HG03135 (cell line): ENCODE data around the gene ANKS1B.

ENCODE experiments used
- ATAC-seq: cut with Tn5 transposase; IDR thresholded peaks from one replicate; pipeline ENCODE4 v1.9.1; 2021; ENCODE audit warnings: mild to moderate bottlenecking, moderate library complexity; ENCODE audit not compliant: unreplicated experiment

The ANKS1B gene

GRCh38 chr12:99486277-99486676, 498.5 kb downstream of the ANKS1B start:
- no peak for ATAC-seq

GRCh38 chr12:99479149-99479548, 505.6 kb downstream of the ANKS1B start:
- no peak for ATAC-seq

DNA sequence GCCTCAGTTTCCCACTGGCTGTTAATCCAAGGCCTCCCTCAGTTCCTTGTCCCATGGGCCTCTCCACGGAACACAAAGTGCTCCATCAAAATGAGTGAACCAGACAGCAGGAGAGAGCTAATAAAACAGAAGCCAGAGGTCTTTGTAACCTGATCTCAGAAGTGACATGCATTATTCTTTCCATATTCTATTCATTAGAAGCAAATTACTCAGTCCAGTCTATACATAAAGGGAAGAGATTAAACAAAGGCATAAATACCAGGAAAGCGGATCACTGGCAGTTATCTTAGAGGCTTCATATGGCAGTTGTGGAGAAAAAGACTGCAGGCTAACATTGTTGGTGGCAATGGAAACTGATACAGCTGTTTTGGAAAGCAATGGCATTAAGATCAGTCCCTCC, 507.8 kb downstream of the ANKS1B start:
- ATAC-seq, result no peak

GRCh38 chr12:99455350-99456035, 529.2 kb downstream of the ANKS1B start:
- ATAC-seq, result no peak

- peak; percentile 14 for ATAC-seq
Measured at GRCh38 chr12:99454539-99455172, 530.1 kb downstream of the ANKS1B start.

GRCh38 chr12:99453836-99454538, 530.7 kb downstream of the ANKS1B start:
- peak; percentile 72 for ATAC-seq

GRCh38 chr12:99450036-99450630, 534.6 kb downstream of the ANKS1B start:
- no peak for ATAC-seq

DNA sequence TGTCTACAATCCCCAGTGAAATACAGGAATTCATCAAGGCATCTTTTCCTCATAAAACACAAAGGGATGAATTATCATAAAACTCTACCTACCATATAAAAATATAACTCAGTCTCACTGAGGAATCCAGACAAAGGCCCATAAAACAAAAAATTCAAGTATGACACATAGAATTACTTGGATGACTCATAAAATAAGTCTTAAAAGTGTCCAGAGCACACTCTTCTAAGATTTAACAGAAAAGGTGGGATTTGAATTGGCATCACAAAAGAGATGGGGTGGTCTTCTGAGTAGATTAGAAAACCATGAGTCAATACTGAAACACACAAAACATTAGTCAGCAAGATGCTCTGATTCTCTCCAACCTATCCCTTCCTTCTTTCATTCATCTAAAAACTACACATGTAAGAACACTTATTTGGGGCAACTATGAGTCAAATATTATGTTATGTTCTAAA, 539.8 kb downstream of the ANKS1B start:
- peak; percentile 66 for ATAC-seq

- no peak for ATAC-seq
Measured at GRCh38 chr12:99442758-99443157, 542.0 kb downstream of the ANKS1B start.

GRCh38 chr12:99439399-99439798, 545.3 kb downstream of the ANKS1B start:
- no peak for ATAC-seq

DNA sequence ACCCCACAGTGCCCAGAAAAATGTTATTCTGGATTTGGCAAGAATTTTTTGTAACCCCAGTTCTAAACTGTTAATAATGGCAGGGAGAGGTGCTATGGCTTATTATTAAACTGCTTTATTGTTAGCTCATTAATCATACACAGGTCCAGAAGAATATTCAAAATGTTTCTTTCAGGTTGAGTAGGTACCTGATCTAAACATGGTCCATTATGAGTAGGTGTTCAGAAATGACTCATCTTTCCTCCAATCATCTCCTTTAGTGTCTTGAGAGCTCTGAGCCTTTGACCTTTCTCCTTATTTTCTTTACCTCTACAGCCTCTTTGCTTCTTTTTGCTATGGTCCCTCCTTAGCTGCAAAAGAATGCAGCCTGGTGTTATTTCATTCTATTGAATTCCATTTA, 548.2 kb downstream of the ANKS1B start:
- peak; percentile 98 for ATAC-seq

GRCh38 chr12:99435095-99435791, 549.5 kb downstream of the ANKS1B start:
- ATAC-seq, result no peak

DNA sequence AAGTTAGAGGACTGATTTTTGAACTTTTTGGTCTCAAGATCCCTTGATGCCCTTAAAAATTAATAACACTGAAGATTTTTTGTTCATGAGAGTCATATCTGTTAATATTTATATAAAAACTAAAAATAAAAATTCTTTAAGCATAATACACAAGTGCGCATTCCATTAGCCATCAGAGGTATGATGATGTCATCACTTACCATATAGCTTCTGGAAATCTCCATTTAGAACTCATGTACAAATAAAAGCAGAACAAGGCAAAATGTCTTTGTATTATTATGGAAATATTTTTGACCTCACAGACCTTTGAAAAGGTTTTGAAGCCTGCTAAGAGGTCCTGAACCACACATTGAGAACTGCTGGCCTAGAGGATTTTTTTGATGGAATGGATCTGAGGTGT, 551.6 kb downstream of the ANKS1B start:
- ATAC-seq, result no peak

- no peak for ATAC-seq
Measured at GRCh38 chr12:99431203-99431602, 553.5 kb downstream of the ANKS1B start.

DNA sequence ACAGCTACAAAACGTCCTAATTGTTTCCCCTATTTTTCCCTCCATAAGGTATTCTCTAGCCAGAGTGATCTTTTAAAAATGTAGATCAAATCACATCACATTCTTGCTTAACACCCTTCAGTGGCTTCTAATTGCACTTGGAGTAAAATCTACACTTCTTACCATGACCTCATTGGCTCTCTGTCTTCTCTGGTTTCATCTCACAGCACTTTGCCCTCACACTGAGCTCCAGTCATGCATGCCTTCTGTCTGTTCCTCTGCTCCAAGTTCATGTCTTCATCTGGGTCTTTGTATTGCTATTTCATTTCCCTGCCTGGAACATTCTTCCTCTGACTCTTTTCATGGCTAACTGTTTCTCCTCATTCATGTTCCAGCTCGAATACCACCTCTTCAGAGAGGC, 557.6 kb downstream of the ANKS1B start:
- peak; percentile 58 for ATAC-seq

GRCh38 chr12:99418379-99418778, 566.4 kb downstream of the ANKS1B start:
- ATAC-seq, result peak; percentile 61

- ATAC-seq, result no peak
Measured at GRCh38 chr12:99413751-99414150, 571.0 kb downstream of the ANKS1B start.

- ATAC-seq, result peak; percentile 68
Measured at GRCh38 chr12:99393763-99394162, 591.0 kb downstream of the ANKS1B start.

GRCh38 chr12:99392091-99392850, 592.5 kb downstream of the ANKS1B start:
- no peak for ATAC-seq

- no peak for ATAC-seq
Measured at GRCh38 chr12:99390707-99391106, 594.0 kb downstream of the ANKS1B start.
